ENCODE data around the gene LYPD6B.

The LYPD6B gene, protein sequence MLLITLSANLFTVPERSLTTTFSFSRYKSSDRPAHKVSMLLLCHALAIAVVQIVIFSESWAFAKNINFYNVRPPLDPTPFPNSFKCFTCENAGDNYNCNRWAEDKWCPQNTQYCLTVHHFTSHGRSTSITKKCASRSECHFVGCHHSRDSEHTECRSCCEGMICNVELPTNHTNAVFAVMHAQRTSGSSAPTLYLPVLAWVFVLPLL

DNA sequence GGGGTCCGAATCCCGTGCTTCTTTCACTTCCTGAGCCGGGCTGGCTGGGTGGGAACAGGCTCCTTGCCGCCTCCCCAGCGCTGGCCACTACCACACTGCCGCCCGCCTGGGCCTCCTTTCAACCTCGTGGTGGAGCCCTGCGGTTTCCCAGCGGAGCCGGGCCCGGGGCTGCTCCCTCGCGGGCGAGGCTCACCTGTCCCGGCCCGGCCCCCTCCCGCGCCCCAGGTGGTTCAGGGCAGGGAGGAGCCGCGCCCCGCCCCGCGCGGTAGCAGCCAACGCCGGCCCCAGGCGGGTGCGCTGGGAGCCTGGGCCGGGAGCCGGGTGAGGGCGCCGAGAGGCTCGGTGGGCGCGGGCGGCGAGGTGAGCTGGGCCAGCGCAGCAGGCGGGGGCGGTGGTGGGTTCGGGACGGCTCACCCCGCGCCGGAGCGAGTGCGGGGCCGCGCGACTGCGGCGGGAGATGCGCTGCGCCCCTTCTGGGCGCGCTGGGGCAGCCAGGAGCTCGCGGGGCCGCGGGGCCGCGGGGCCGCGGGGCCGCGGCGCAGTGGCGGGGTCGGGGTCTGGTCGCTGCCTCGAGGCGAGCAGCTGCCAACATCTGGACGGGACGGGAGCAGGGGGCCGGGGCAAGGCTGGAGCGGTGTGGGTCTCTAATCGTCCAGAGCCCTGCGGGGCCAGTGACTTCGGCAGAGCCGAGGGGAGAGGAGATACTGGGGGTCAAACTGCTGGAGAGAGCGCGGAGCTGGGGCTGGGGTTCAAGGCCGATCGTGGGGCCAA is at the start of gene LYPD6B:
TSS of gene LYPD6B (plus strand) at position 258 of the 771 bp plus-strand sequence. CDS start 92,250 bp downstream, outside the sequence.
- no peak for DNase-seq

DNA sequence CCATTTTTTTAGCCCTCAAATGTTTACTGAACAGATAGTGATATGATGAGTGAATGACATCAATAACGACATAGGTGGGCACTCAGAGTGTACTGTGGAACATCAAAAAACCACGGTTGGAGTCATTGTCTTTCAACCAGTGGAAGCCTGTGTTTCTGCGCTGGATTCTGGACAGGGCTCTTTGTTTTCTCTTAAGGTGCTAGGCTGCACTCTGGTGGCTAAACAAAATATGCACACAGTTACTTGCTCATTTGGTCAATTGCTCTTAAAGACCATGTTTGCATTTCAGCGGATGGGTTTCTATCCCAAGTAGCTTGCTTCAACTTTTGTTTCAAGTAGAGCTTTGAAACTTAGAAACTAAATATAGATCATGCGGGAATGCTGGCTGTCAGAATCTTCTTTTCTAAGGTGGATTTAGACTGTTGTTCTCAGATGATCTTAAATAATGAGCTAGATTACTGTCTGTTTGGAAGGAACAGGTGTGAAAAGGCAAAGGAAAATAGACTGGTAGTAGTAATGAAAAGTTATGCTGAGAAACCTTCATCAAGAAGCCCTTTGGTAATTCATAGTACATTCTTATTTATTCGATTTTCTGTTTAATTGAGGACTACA is 48.5 kb upstream of the LYPD6B start:
- DNase-seq: peak; percentile 69

GRCh38 chr2:148990968-148991367 is 47.5 kb upstream of the LYPD6B start:
- no peak for DNase-seq

DNA sequence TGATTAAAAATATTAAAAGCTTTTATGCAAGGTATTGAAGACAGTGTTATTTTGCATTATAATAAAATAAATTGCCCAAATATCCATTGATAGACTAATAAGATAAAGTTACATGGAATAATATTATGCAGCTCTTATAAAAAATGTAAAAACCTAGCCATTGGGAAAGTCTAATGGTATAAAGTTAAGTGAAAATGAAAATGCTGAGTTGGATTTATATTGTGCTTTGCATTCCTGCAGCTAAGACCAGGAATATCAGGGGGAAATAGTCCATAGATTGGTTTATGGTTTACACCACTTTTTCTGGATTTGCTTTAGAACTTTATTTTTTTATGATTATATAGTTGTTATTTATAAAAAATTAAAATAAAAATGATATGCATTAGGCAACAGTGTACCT is 46.1 kb upstream of the LYPD6B start:
- DNase-seq: no peak

- no peak for DNase-seq
Observed at GRCh38 chr2:148993351-148993750, 45.1 kb upstream of the LYPD6B start.

DNA sequence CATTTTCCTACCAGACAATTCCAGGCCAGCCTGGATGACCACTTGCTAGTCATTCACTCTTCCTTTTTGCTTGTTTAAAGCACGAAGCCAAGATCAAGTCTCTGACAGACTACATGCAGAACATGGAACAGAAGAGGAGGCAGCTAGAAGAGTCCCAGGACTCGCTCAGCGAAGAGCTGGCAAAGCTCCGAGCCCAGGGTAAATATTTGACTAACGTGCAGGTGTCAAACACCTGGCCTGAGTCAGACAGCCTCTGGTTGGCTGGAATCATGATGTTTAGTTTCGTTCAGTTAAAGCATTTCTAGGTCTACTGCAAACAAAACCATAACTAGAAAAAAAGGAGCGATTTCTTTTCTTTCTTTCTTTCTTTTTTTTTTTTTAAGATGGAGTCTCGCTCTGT is 44.2 kb upstream of the LYPD6B start:
- DNase-seq: no peak

DNA sequence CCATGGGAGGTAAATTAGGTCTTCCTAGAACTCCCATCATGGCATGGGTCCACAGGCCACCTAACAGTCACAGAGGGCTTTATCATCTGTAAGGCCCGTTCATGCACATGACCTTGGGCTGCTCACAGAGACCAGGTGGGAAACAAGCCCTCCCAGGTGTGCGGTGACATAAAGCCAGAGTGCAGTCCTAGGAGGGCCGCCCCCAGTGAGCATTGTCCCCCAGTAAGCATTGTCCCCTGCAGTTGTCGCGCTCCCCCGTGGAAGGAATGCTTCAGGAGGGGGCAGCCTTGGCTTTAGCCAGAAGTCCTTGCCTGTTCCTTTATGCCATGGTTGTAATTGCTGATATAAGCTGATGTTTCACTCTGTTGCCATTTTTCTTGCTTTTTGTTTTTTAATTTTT is 41.7 kb upstream of the LYPD6B start:
- DNase-seq: no peak

DNA sequence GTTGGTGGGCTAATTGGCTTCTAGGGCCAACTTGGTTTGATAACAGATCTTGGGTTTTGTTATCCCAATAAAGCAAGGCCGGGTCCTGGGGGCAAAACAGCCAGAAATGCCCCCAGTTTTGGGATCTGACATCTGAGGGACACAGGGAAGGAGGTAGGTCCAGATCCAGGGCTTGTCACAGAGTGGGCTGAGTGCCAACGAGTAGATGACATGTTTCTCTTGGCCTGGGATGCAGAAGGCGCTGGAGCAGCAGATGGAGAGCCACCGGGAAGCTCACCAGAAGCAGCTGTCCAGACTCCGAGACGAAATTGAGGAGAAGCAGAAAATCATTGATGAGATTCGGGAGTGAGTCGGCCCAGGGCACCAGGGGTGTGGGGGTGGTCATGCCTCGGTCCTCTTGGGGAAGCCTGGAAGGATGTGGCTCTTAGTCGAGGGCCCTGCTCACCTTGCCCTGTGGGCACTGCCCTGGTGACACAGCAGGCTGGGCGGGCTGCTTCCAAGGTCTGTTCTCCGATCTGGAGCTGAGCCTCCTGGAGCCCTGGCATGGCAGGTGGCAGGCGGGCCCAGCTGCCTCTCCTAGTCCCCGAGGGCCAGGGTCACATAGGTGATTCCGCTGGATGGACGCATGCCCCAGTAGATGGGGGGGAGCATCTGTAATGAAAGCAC is 40.2 kb upstream of the LYPD6B start:
- no peak for DNase-seq

- no peak for DNase-seq
Observed at GRCh38 chr2:148998831-148999200, 39.7 kb upstream of the LYPD6B start.

GRCh38 chr2:148999451-148999921 is 39.0 kb upstream of the LYPD6B start:
- no peak for DNase-seq

DNA sequence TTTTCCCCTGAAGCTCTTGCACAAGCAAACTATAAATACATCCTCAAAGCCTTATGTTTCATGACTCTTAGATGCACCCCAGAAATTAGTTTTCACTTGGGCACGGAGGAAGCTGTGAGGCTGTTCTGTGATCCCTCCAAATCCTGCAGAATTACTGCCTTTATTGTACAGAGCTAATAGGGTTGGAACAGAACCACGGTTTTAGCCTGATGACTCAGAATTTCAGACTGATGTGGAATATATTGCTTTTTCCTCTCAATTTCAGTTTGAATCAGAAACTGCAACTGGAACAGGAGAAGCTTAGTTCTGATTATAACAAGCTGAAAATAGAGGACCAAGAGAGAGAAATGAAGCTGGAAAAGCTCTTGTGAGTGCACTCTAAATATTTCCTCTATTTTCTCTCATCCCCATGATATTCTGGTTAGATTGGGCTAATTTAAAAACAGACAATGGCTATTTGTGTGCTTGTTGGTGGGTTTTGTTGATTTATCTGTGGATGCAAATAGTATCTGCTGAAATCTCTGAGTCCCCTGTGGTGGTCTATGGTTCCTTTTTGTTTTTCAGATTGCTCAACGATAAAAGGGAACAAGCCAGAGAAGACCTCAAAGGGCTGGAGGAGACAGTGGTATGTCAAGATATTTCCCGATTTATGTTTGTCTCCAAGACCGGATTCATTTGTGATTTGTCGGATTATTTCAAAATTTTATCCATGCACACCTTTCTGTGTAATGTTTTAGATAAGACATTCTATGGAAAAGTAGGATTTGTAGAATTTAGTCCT is 38.2 kb upstream of the LYPD6B start:
- DNase-seq: no peak

DNA sequence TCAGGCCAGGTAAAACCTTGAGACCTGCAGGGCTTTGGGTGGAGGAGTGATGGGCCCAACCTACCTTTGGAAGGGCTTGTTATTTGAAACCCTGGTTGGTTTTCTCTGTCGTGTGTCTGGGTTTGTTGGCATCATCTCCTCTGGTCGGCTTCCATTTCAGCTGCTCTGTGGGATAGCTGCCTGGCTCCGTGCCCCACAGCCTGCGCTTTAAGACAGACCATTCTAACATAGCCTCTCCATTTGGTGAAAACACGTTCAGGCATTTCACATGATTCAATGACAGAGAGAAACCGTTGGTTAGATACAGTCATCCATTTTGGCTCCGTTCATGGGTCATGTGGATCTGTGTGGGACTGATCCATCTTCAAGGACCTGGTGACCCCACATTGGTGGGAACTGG is 37.0 kb upstream of the LYPD6B start:
- DNase-seq: no peak

GRCh38 chr2:149002378-149002890 is 36.1 kb upstream of the LYPD6B start:
- no peak for DNase-seq

DNA sequence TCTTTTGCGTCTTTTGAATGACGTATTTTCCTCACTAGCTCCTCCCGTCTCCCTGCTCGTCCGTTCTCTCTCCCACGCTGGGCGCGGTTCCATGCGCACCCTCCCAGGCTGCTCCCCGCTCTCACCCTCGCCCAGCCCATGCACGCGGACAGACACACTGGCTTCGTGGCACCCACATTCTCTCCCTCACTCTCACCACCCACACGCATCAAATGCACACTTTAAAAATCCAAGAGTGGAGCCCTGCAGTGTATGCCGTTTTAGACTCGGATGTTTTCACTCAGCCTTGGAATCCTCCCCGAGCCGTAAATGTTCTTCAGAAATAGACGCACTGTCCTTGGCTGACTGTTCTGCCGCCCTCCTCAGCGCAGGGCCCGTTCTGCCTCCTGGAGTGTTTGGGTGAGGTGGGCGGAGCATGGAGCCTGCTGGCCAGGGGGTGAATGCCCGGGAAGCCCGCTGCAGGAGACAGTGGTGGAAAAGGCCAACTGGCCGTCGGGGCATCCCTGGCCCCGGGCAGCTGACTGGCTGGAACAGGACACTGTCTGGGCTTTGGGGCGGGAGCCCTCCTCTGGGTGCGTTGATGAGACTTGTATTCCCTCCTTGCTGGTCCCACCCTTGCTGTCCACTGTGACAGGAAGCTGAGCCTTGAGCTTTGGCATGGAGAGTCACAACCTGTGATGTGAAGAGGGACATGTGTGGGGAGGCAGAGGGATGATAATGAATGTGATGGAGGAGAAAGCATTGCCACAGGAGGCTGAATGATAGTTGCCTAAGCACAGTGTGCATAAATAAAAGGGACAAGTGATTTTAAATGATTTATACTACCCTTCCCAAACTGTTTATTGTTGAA is 35.4 kb upstream of the LYPD6B start:
- DNase-seq: no peak

DNA sequence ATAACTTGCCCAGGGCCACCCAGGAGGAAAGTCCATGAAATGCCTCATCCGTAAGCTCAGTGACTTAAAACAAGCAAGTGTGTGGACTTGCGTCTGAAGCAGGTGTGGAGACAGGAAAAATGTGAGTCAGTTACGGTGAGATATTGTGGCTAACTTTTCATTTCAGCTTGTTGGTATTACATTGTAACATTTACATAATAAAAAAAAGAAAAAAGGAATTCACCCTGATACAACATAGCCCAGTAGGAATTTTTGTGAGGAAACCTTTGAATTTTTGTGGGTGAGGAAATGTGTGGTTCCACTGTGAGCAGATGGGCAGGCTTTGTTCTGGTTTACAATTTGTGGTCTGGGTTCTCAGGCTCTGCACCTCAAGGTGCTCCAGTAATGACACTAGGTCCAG is 33.7 kb upstream of the LYPD6B start:
- DNase-seq: no peak

- no peak for DNase-seq
Observed at GRCh38 chr2:149005471-149006077, 32.9 kb upstream of the LYPD6B start.

- DNase-seq: no peak
Observed at GRCh38 chr2:149006883-149007543, 31.5 kb upstream of the LYPD6B start.

DNA sequence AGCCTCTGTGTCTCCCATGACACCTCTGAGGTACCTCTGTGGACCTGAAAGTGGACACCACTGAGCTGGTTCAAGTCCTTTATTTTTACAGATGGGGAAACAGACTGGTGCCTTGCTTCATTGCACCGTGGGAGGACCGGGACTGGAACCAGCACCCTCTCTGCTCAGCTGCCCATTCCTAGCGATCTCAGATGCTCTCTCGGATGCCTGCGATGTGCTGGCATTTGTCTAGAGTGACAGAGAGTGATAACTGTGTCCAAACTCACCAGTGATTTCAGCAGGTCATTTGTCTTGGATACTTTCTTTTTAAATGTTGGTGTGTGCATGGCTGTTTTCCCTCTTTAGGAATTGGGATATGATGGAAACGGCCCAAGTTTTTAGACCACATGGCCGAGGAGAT is 30.1 kb upstream of the LYPD6B start:
- DNase-seq: no peak

DNA sequence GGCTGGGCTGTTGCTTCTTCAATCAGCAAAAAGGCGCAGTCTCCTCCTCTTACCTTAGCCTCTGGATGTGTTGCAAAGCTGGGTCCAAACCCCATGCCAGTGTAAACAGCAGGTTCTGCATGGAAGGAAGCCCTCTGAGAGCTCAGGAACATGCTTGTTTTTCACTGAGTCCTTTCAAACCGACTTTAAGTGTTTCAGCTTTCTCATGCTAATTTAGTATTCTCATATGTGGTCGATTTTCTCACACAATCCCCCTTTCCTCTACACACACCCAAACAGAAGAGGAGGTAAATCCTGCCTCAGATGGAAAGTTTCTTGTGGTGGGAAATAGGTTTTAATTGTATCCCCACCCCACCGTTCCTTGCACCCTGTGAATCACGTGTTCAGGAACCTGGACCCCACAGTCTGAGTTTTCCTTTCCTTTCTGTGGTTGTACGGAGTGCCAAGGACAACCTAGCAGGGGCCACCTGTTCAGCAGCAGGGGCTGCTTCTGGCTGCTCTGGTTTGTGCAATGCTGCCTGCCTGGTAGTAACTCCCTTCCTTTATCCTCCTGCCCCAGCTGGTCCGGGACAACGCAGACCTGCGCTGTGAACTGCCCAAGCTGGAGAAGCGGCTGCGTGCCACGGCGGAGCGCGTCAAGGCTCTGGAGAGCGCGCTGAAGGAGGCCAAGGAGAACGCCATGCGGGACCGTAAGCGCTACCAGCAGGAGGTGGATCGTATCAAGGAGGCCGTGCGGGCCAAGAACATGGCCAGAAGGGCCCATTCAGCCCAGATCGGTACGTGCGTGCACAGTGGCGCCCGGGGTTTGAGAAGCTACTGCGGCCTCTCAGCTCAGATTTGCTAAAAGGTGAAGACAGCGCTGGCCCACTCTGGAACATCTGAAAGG is 28.7 kb upstream of the LYPD6B start:
- no peak for DNase-seq

DNA sequence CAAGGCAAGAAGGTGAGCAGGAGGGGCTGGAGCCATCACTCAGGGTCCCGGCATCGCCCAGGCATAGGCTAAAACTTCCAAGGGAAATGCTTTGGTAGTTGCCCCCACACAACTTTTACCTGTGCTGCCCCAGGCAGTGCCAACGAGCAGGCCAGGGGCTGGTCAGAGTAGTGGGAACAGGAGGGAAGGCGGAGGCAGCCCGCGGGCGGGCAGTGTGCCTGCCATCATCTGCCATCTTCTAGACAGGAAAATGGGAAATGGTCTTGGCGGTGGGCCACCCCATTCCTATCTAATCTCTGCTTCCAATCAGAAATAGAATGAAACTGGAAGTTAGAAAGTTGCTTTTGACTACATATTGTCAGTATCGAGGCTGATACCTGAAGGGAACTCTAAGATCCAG is 26.0 kb upstream of the LYPD6B start:
- DNase-seq: no peak

All from CD4-positive, alpha-beta T cell treated with Interleukin-10 for 1 hour (primary cell).